ENCODE results near the gene KBTBD8. TPM values are rescaled to one million over a fixed set of nuclear protein-coding genes. Genes with fewer than 3 reads are reported as not detected.

Gene KBTBD8
- total and polyA plus RNA-seq, 2 donors (not counting 1 experiment from before 2014, with no cell fraction given): 1.1 to 2.3 TPM

DNA sequence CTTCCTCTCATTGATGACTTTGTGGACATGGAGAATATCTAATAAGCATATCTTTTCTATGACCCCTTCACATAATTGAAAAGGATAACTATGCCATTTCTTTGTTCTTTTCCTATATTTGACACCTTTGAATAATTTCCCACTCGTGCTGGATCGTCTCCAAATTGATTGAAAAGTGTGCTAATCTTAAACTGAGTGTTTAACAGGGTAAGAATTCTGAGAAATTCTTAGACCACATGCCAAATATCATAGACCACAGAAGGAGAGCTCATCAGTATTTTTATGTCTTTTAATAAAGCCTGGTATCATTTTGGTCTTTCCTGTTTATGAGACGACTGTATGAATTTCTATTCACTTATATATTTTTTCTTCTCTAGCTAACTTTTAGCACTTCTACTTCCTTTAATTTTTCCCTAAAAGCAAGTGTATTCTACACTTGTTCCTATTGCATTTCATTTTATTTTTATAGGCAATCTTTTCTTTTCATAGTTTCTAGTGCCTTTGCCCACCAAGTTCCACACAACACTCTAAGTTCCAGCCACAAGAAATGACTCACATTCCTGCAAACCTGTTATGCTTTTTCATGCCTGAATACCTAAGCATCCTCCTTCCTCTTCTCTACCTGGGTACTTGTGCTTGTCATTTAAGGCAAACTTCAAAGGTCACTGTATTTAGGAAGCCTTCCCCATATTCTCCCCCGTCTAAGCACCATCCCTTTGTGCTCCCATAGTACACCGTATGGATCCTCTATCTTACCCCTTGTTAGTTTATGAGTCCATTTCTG lies 30.1 kb downstream of the KBTBD8 start:
- Histone ChIP-seq H3K36me3 (ENCODE audit: control insufficient read depth, insufficient read depth, low read length) (no peaks in the 10 kb centered on the region), H3K27me3 (ENCODE audit: control insufficient read depth, insufficient read depth, low read length) (no peaks in the 10 kb centered on the region), H2AFZ (ENCODE audit: low read length) (no peak overlapping the region), H3K4me1 (ENCODE audit: control insufficient read depth, extremely low read depth, insufficient read depth, low read length) (no peaks in the 10 kb centered on the region), H3K9ac (ENCODE audit: insufficient read depth, low read length) (no peak overlapping the region), H3K4me3 (replicated peaks in 1 of 4; ENCODE audit: control extremely low read depth in 1 of 4, insufficient read depth in 1 of 4, low read depth in 3 of 4, low read length in 4 of 4) (no peak overlapping the region), H3K27ac (ENCODE audit: insufficient read depth, low read length) (no peak overlapping the region), H4K20me1 (ENCODE audit: control insufficient read depth, extremely low read depth, insufficient read depth, low read length) (no peaks in the 10 kb centered on the region), H3K79me2 (ENCODE audit: control insufficient read depth, insufficient read depth, low read length) (no peaks in the 10 kb centered on the region), H3K4me2 (ENCODE audit: extremely low read depth, insufficient read depth, low read length) (no peak overlapping the region), H3K9me3 (ENCODE audit: control insufficient read depth, insufficient read depth, low read depth, low read length) (no peaks in the 10 kb centered on the region)
- no peak for DNase-seq (ENCODE audit: low read depth in 2 of 2)
- TF ChIP-seq, protein P1, sequence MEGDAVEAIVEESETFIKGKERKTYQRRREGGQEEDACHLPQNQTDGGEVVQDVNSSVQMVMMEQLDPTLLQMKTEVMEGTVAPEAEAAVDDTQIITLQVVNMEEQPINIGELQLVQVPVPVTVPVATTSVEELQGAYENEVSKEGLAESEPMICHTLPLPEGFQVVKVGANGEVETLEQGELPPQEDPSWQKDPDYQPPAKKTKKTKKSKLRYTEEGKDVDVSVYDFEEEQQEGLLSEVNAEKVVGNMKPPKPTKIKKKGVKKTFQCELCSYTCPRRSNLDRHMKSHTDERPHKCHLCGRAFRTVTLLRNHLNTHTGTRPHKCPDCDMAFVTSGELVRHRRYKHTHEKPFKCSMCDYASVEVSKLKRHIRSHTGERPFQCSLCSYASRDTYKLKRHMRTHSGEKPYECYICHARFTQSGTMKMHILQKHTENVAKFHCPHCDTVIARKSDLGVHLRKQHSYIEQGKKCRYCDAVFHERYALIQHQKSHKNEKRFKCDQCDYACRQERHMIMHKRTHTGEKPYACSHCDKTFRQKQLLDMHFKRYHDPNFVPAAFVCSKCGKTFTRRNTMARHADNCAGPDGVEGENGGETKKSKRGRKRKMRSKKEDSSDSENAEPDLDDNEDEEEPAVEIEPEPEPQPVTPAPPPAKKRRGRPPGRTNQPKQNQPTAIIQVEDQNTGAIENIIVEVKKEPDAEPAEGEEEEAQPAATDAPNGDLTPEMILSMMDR (conservative IDR thresholded peaks at IDR 0.05 in 1 of 2, IDR thresholded peaks at IDR 0.05 in 1 of 2; ENCODE audit: low read depth in 1 of 2, low read length in 2 of 2): no peak
- TF ChIP-seq EZH2 (IDR thresholded peaks at IDR 0.05; ENCODE audit: low read length, missing control alignments): no peak

DNA sequence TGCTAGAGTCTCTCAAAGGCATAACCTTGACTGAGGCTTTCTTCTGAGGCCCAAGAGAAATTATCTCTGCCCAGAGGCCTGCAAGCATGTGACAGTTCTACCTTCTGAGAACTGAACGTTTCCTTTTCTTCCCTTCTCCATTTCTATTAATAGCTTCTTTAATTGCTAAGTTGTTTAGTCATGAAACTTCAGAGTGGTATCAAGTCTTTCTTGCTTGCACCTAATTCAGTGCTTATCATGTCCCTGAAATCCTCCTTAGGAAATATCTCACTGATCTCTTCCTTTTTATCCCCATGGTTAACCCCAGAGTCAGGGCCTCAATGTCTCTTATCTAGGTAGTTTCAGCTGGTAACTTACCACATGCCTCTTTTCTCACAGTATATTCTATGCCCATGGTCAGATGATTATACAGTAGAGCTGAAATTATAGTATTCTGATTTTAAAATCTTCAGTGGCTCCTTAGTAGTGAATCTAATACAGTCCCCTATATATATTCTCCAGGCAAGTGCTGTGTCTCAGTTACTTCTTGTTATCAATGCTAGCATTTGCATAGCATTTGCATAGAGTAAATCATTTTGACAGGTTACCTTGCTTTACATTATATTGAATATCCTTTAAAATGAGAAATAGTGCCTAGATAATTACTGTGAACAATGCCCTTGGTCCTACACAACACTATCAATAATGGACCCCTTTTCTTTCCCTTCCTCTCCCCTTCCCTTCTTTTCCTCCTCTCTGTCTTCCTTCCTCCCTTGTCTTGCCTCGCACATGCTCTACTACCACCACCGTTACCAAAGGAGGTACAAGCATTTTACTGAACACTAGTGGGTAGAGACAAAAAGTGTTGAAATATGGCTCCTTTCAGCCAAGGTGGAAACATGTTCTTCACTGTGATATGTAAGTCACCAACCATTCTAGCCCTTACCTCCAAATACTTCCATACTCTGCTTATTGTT lies 33.0 kb downstream of the KBTBD8 start:
- H3K4me2 ChIP-seq (ENCODE audit: extremely low read depth, insufficient read depth, low read length): no peak overlapping the region
- no peaks in the 10 kb centered on the region for H4K20me1 ChIP-seq (ENCODE audit: control insufficient read depth, extremely low read depth, insufficient read depth, low read length)
- TF ChIP-seq, protein P1 (conservative IDR thresholded peaks at IDR 0.05 in 1 of 2, IDR thresholded peaks at IDR 0.05 in 1 of 2; ENCODE audit: low read depth in 1 of 2, low read length in 2 of 2): no peak
- no peak for TF ChIP-seq EZH2 (IDR thresholded peaks at IDR 0.05; ENCODE audit: low read length, missing control alignments)
- no peaks in the 10 kb centered on the region for H3K79me2 ChIP-seq (ENCODE audit: control insufficient read depth, insufficient read depth, low read length)
- H3K9ac ChIP-seq (ENCODE audit: insufficient read depth, low read length): no peak overlapping the region
- H3K27ac ChIP-seq (ENCODE audit: insufficient read depth, low read length): no peak overlapping the region
- H3K4me1 ChIP-seq (ENCODE audit: control insufficient read depth, extremely low read depth, insufficient read depth, low read length): no peaks in the 10 kb centered on the region
- no peak overlapping the region for H2AFZ ChIP-seq (ENCODE audit: low read length)
- no peak overlapping the region for H3K4me3 ChIP-seq (replicated peaks in 1 of 4; ENCODE audit: control extremely low read depth in 1 of 4, insufficient read depth in 1 of 4, low read depth in 3 of 4, low read length in 4 of 4)
- H3K9me3 ChIP-seq (ENCODE audit: control insufficient read depth, insufficient read depth, low read depth, low read length): no peaks in the 10 kb centered on the region
- DNase-seq (ENCODE audit: low read depth in 2 of 2): no peak
- no peaks in the 10 kb centered on the region for H3K27me3 ChIP-seq (ENCODE audit: control insufficient read depth, insufficient read depth, low read length)
- no peaks in the 10 kb centered on the region for H3K36me3 ChIP-seq (ENCODE audit: control insufficient read depth, insufficient read depth, low read length)

DNA sequence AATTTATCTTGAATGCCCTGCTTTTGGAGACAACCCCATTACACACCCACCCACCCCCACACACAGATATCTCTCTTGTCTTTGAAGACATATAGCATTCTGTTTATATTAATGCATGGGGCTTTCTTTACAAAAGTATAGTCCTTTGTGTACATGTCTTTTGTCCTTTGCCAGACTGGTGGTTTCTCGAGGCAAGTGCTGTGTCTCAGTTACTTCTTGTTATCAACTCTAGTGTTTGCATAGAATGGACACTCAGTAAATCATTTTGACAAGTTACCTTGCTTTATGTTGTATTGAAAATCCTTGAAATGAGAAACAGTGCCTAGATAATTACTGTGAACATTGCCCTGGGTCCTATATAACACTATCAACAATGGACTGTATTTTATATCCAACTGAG lies 33.9 kb downstream of the KBTBD8 start:
- Histone ChIP-seq H3K27me3 (ENCODE audit: control insufficient read depth, insufficient read depth, low read length) (no peaks in the 10 kb centered on the region), H4K20me1 (ENCODE audit: control insufficient read depth, extremely low read depth, insufficient read depth, low read length) (no peaks in the 10 kb centered on the region), H3K27ac (ENCODE audit: insufficient read depth, low read length) (no peak overlapping the region), H3K79me2 (ENCODE audit: control insufficient read depth, insufficient read depth, low read length) (no peaks in the 10 kb centered on the region), H3K4me1 (ENCODE audit: control insufficient read depth, extremely low read depth, insufficient read depth, low read length) (no peaks in the 10 kb centered on the region), H3K9me3 (ENCODE audit: control insufficient read depth, insufficient read depth, low read depth, low read length) (no peaks in the 10 kb centered on the region), H3K4me3 (replicated peaks in 1 of 4; ENCODE audit: control extremely low read depth in 1 of 4, insufficient read depth in 1 of 4, low read depth in 3 of 4, low read length in 4 of 4) (no peak overlapping the region), H3K36me3 (ENCODE audit: control insufficient read depth, insufficient read depth, low read length) (no peaks in the 10 kb centered on the region), H3K9ac (ENCODE audit: insufficient read depth, low read length) (no peak overlapping the region), H2AFZ (ENCODE audit: low read length) (no peak overlapping the region), H3K4me2 (ENCODE audit: extremely low read depth, insufficient read depth, low read length) (no peak overlapping the region)
- TF ChIP-seq, protein P1 (conservative IDR thresholded peaks at IDR 0.05 in 1 of 2, IDR thresholded peaks at IDR 0.05 in 1 of 2; ENCODE audit: low read depth in 1 of 2, low read length in 2 of 2): no peak
- no peak for TF ChIP-seq EZH2 (IDR thresholded peaks at IDR 0.05; ENCODE audit: low read length, missing control alignments)
- DNase-seq (ENCODE audit: low read depth in 2 of 2): no peak

Measured in fibroblast of lung (primary cell).